Pericardium fibroblast (primary cell): ENCODE measurements around the gene LMCD1. TPM values are rescaled to one million over a fixed set of nuclear protein-coding genes. Genes with fewer than 3 reads are reported as not detected.

Experiments used
- total RNA-seq: library from RNA; depleted of rRNA; stranded (reverse); fragments of >200 nt; gene quantifications from 2 replicates; pipeline ENCODE4 v1.2.3, GENCODE V29; 2015

Gene LMCD1, protein sequence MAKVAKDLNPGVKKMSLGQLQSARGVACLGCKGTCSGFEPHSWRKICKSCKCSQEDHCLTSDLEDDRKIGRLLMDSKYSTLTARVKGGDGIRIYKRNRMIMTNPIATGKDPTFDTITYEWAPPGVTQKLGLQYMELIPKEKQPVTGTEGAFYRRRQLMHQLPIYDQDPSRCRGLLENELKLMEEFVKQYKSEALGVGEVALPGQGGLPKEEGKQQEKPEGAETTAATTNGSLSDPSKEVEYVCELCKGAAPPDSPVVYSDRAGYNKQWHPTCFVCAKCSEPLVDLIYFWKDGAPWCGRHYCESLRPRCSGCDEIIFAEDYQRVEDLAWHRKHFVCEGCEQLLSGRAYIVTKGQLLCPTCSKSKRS
- 166 and 360 TPM in 2 replicates for total RNA-seq

DNA sequence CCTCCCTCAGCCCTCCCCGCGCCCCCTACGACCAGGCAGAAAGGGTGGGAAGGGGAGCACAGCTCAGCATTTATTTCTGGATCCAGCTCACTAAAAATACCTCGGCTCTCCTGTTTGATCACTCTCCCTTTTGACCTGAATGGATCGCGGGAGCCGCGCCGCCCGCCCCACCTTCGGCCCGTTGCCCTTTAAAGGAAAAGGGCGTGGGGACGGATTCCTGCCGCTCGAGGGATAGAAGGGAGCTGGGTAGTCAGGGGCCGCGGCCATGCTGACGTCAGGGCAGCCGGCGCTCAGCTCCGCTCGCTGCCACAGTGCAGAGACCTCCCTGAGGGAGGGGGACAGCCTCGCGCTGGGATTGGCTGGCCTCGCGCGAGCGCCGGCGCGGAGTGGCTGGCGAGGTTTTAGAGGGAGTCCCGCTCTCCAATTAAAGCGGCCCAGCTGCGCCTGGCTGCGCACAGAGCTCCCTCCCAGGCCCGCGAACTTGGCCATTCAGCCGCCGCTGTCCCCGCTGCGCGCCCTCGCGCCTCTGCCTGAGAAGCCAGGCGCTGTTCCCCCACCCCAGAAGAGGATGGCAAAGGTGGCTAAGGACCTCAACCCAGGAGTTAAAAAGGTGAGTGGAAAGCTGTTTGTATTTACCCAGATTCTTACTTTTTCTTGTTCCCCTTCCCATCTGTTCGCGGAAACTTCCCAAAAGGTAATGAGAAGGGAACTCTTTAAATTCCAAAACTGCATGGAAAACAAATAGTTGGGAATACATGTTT is at the start of gene LMCD1:
Gene LMCD1 (plus strand): TSS at position 453 of the 761 bp plus-strand sequence. CDS start 116 bp downstream, at position 569.

Other genes with a start within 250 kb of the LMCD1 start
- not detected in 2 replicates for gene SSUH2, start 143.0 kb downstream of the LMCD1 start, total RNA-seq
- 1.4 TPM in 1 of 2 replicates, not detected in the other for gene CAV3, start 232.0 kb downstream of the LMCD1 start, total RNA-seq